NCI-H2107 (cell line): ENCODE results near the gene MED23.
"Not testable (repeated sequence)": the region's sequence is repeated elsewhere in the genome, so short reads cannot be mapped to it uniquely, and the experiment has no call there.

Experiments used
- DNase-seq: peaks from one replicate; lab custom pipeline; 2025; lab: John Stamatoyannopoulos, UW

MED23 gene

DNA sequence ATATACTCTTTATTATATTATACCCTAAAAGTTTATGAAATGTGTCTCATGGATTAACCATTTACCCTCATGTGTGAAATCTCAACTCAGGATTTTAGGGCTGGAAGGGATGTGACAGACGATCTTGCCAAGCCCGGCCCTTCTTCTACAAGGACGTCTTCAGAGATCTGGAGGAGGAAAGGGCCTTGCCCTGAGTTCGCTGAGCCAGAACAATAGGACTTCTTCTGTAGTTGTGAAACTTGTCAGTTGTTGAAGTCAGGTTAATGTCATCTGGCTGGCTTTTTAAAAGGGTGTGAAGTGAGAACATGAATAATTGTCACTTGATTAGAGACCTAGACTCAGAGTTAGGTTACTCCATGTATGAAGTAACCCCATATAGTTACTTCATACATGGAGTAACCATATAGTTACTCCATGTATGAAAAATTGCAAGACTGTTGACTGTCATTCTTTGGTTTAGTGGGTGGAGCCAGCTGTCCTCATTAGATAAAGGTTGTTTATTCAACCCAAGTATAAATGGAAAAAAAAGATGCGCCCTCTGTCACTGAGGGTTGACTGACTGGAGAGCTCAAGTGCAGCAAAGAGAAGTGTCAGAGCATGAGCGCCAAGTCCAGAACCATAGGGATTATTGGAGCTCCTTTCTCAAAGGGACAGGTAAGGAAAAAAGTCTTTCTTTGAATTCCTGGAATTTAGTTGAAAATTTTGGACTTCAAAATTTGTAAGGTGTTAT is 55.2 kb downstream of the MED23 start, which contains the start of gene ARG1:
ARG1 (plus strand) TSS at position 541 of the 730 bp plus-strand sequence; CDS start at position 598, 57 bp downstream.
- no peak for DNase-seq

DNA sequence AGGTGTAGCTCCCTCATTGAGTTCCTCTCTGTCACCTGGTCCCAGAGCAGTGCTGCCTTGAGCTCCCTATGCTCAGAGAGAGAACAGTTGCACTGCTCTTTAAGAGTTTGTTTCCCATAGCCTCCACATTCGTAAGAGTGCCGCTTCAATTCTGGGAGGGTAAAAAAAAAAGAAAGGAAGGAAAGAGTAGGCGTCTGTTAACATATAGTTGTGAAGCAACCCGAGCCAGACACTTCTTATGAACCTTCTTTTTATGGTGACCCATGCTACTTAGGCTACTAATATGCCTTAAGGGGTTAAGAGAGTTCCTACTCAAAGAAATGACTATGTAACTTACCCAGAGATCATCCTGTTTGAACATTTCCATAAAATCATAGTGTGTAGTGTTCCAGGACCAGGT is 59.3 kb downstream of the MED23 start:
- no peak for DNase-seq

- DNase-seq: no peak
Observed at GRCh38 chr6:131565056-131565455, 63.0 kb downstream of the MED23 start.

- no peak for DNase-seq
Observed at GRCh38 chr6:131561925-131562707, 65.9 kb downstream of the MED23 start.

GRCh38 chr6:131558922-131559321 is 69.1 kb downstream of the MED23 start:
- DNase-seq: no peak

DNA sequence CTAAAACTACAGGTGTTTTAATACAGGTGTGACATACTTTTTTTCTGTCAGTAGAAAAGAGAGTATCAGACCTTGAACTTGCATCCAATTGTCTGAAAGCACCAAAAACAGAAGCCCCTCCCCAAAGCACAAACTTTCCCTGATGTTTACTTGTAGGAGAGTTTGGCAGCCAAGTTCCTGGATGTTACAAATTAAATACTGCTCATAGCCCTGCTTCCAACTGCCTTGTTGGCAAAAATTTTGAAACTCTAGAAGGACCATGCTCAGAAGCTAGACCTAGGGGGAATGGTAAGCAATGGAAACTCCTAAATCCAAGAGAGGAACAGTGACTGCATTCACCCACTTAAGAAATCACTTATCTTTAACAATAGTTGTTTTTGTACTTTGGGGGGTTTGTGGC is 72.0 kb downstream of the MED23 start:
- DNase-seq: no peak

- DNase-seq: no peak
Observed at GRCh38 chr6:131552572-131552971, 75.5 kb downstream of the MED23 start.

- no peak for DNase-seq
Observed at GRCh38 chr6:131551902-131552301, 76.1 kb downstream of the MED23 start.

- DNase-seq: no peak
Observed at GRCh38 chr6:131549811-131550210, 78.2 kb downstream of the MED23 start.

DNA sequence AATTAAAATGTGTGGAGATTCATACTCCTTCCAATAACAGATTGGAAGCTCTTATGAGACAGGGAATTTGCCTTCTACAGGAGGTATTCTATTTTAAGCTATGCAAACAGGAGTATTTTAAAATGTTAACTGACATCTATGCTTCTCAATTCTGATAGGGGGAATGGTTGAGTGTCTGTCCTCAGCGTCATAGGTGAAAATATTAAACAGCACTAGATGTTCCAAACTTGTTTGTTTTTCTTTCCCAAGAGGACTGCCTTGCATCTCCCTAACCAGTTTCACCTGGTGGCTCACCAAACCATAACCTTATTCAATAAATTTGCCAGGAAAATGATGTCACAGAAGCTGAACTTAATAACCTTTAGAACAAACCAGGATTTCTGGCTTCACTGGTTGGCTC is 79.6 kb downstream of the MED23 start:
- DNase-seq: no peak

DNA sequence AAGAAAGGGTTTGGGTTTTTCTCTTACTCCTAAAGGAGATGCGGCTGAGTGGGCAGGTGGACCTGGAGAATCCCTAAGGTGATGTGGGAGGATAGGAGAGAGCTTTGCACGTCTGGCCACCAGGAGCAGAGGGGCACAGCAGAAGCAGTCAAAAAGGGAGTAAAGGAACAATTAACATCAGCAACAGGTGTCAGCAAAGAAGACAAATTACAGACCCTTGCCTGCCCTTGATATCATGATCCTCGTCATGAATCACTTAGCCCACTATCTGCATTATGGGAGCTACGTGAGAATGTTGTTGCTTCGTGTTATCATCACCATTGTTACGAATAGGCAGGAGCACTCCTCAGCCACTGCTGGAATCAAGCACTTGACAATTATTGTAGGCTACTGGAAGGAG is 80.6 kb downstream of the MED23 start:
- no peak for DNase-seq

- no peak for DNase-seq
Observed at GRCh38 chr6:131545317-131545716, 82.7 kb downstream of the MED23 start.

DNA sequence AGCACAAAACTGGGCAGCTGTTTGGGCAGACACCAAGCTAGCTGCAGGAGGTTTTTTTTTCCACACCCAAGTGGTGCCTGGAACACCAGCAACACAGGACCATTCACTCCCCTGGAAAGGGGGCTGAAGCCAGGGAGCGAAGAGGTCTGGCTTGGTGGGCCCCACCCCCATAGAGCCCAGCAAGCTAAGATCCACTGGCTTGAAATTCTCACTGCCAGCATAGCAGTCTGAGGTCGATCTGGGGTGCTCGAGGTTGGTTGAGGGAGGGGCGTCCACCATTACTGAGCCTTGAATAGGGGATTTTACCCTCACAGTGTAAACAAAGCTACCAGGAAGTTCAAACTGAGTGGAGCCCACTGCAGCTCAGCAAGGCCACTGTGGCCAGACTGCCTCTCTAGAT is 89.4 kb downstream of the MED23 start:
- DNase-seq: not testable (repeated sequence)

DNA sequence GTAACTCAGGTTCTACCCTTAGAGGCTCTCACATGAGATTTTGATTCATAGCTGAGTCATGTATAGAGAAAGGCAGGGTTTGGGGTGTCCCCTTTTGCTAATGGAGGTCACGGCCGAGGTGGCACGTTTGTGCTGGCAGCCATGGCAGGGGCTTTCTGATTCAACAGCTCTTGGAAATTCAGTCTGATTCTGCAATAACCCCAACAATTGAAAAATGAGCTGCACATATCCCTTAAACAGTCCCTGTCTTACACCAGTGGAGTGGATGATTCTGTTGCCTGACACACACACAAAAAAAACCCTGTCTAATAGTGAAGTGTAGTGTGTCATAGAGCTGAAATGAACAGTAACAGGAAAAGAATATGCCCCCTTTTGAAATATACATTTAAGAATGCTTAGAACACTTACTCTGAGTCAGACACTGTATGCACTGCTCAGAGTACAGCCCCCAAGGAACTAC is 95.4 kb downstream of the MED23 start:
- DNase-seq: no peak

DNA sequence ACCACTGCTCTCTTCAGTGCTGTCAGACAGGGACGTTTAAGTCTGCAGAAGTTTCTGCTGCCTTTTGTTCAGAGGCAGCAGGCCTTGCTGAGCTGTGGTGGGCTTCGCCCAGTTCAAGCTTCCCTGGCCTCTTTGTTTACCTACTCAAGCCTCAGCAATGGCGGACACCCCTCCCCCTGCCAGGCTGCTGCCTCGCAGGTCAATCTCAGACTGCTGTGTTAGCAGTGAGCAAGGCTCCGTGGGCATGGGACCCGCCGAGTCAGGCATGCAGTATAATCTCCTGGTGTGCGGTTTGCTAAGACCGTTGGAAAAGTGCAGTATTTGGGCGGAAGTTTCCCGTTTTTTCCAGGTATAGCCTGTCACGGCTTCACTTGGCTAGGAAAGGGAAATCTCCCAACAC is 96.4 kb downstream of the MED23 start:
- DNase-seq: not testable (repeated sequence)

- DNase-seq: not testable (repeated sequence)
Observed at GRCh38 chr6:131530936-131531335, 97.1 kb downstream of the MED23 start.

DNA sequence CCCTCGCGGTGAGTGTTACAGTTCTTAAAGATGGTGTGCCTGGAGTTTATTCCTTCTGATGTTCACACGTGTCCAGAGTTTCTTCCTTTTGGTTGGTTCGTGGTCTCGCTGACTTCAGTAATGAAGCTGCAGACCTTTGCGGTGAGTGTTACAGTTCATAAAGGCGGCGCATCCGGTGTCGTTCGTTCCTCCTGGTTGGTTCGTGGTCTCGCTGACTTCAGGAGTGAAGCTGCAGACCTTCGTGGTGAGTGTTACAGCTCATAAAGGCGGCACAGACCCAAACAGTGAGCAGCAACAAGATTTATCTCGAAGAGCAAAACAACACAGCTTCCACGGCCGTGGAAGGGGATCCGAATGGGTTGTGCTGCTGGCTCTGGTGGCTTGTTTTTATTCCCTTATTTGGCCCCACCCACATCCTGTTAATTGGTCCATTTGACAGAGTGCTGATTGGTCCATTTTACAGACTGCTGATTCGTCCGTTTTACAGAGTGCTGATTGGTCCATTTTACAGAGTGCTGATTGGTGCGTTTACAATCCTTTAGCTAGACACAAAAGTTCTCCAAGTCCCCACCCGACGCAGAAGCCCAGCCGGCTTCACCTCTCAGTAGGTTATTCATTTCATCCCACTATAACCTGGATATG is 103.2 kb downstream of the MED23 start:
- no peak for DNase-seq

DNA sequence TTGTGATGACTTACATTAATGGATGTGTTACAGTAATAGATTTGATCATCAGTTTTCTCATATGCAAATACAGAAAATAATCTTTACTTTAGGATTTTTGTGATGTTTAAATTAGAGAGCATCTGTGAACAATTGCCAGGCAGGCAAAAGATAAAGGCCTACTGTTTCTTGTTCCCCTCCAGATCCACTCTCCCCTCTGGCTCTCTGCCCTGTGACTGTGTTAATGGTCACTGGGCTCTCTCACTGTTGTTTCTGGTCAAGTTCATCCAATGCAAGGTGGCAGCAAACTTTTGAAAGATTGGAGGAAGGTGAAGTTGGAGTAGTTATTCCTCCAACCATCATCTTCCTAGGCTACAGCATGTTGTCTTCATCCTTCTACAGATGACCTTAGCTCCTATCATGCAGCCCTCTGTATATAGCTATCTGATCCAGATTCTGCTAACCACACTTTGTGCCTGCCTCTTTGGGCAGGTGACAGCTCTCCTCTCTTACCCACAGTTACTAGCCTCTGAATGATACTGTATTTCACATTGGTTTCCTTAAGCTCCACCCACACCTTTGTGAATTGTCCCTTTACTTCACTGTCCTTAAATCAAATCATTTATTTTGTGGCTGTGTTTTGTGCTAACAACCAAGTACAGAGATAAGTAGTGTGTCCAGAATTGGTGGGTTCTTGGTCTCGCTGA is 103.9 kb downstream of the MED23 start:
- no peak for DNase-seq
